ENCODE results near the gene UBQLN4.
"Not testable (repeated sequence)": the region's sequence is repeated elsewhere in the genome, so short reads cannot be mapped to it uniquely, and the experiment has no call there.

The UBQLN4 gene

GRCh38 chr1:156081180-156081916, 27.8 kb upstream of the UBQLN4 start:
- DNase-seq (ENCODE audit: low read depth in 2 of 2), result no peak

GRCh38 chr1:156080863-156081179, 27.2 kb upstream of the UBQLN4 start:
- DNase-seq (ENCODE audit: low read depth in 2 of 2), result no peak

GRCh38 chr1:156080241-156080862, 26.8 kb upstream of the UBQLN4 start:
- DNase-seq (ENCODE audit: low read depth in 2 of 2), result no peak

GRCh38 chr1:156079762-156080161, 26.2 kb upstream of the UBQLN4 start:
- DNase-seq (ENCODE audit: low read depth in 2 of 2), result no peak

- DNase-seq (ENCODE audit: low read depth in 2 of 2), result no peak
Observed at GRCh38 chr1:156078728-156079127, 25.1 kb upstream of the UBQLN4 start.

GRCh38 chr1:156077430-156077760, 23.8 kb upstream of the UBQLN4 start:
- no peak for DNase-seq (ENCODE audit: low read depth in 2 of 2)

GRCh38 chr1:156076609-156077429, 23.2 kb upstream of the UBQLN4 start:
- no peak for DNase-seq (ENCODE audit: low read depth in 2 of 2)

GRCh38 chr1:156075775-156076204, 22.2 kb upstream of the UBQLN4 start:
- DNase-seq (ENCODE audit: low read depth in 2 of 2), result no peak

- no peak for DNase-seq (ENCODE audit: low read depth in 2 of 2)
Observed at GRCh38 chr1:156075162-156075561, 21.6 kb upstream of the UBQLN4 start.

GRCh38 chr1:156074661-156075060, 21.1 kb upstream of the UBQLN4 start:
- no peak for DNase-seq (ENCODE audit: low read depth in 2 of 2)

GRCh38 chr1:156073740-156074139, 20.1 kb upstream of the UBQLN4 start:
- DNase-seq (ENCODE audit: low read depth in 2 of 2), result no peak

GRCh38 chr1:156073110-156073687, 19.6 kb upstream of the UBQLN4 start:
- no peak for DNase-seq (ENCODE audit: low read depth in 2 of 2)

- DNase-seq (ENCODE audit: low read depth in 2 of 2), result no peak
Observed at GRCh38 chr1:156072251-156072650, 18.7 kb upstream of the UBQLN4 start.

- not testable (repeated sequence) for DNase-seq (ENCODE audit: low read depth in 2 of 2)
Observed at GRCh38 chr1:156071332-156071816, 17.8 kb upstream of the UBQLN4 start.

GRCh38 chr1:156070548-156070947, 16.9 kb upstream of the UBQLN4 start:
- no peak for DNase-seq (ENCODE audit: low read depth in 2 of 2)

GRCh38 chr1:156069490-156070455, 16.2 kb upstream of the UBQLN4 start:
- DNase-seq (ENCODE audit: low read depth in 2 of 2), result no peak

- DNase-seq (ENCODE audit: low read depth in 2 of 2), result no peak
Observed at GRCh38 chr1:156067262-156067661, 13.7 kb upstream of the UBQLN4 start.

GRCh38 chr1:156065871-156066270, 12.3 kb upstream of the UBQLN4 start:
- no peak for DNase-seq (ENCODE audit: low read depth in 2 of 2)

GRCh38 chr1:156065212-156065611, 11.6 kb upstream of the UBQLN4 start:
- no peak for DNase-seq (ENCODE audit: low read depth in 2 of 2)

GRCh38 chr1:156064615-156065014, 11.0 kb upstream of the UBQLN4 start:
- DNase-seq (ENCODE audit: low read depth in 2 of 2), result no peak

- DNase-seq (ENCODE audit: low read depth in 2 of 2), result no peak
Observed at GRCh38 chr1:156063997-156064285, 10.3 kb upstream of the UBQLN4 start.
